ENCODE data around the gene CNTN4.

The CNTN4 gene

DNA sequence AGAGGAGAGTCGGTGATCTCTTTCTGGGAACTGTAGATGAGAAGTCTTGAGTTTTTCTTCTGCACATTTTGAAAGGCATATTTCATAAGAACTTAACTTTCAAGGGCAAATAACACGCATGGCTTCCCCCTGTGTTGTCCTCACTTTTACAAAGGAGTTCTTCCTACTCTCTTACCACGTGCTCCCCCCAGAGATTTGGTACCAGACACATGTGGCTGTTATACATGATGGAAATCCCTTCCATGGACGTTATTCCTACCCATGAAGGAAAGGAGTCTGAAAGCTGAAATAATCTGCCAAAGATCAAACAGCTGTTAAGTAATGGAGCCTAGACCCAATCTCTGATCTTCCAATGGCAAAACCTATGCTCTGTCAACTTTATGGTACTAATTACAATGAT is 1007.1 kb downstream of the CNTN4 start:
- DNase-seq (ENCODE audit: low read depth), result no peak

DNA sequence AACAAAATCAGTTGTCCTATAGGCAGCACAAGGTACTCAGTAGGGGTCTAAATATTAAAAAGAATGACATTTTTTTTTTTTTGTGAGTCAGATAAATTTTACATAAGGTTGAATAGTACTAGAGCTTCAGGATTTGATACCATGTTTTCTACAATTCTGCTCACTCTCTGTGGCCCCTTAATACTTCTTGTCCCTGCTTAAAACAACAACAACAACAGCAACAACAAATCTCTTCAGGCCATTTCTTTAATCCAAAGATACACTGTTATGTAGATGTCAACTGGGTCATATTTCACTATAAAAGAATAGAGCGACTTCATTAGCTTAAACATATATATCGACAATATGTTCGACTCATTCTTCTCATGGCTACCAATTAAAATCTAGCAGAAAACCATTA is 1008.5 kb downstream of the CNTN4 start:
- DNase-seq (ENCODE audit: low read depth), result no peak

Measured in T follicular helper cell (primary cell).